GM19240 (cell line): ENCODE measurements around the gene UNC13B.
"Not testable (repeated sequence)": the region's sequence is repeated elsewhere in the genome, so short reads cannot be mapped to it uniquely, and the experiment has no call there.

Experiments used
- DNase-seq: peaks from one replicate; pipeline ENCODE4 v3.0.0; 2011; ENCODE audit warnings: low spot score; ENCODE audit not compliant: insufficient read length

The UNC13B gene

DNA sequence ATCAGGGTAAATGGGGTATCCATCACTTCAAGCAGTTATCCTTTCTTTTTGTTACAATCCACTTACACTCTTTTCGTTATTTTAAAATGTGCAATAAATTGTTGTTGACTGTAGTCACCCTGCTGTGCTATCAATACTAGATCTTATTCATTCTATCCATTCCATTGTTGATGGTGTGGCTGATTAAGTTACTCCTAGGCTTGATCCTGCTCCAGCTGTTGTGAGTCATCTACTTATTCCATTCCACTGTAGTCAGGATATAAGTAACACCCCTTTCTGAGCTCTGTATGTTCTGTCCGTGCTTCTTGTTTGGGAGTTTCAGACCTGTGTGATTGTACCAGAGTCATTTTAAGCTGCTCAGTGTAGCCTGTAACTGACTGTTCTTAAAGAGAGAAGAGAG lies 205.6 kb downstream of the UNC13B start:
- DNase-seq: no peak

DNA sequence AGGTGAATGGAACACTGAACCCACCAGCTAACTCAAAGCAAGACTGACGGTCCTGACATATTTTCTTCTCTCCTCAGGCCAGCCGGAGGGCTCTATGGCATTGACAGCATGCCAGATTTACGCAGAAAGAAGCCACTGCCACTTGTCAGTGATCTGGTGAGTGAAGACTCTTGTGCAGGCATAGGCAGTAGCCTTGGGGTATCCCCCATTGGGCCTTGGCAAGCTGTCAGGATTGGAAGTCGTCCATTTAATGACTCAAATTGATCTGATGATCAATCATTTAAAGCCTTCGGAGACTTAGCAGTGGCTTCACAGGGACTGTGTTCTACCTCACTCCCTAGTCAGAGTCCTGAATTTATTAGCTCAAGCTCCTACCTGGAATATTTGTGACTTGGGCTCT lies 208.4 kb downstream of the UNC13B start:
- no peak for DNase-seq

DNA sequence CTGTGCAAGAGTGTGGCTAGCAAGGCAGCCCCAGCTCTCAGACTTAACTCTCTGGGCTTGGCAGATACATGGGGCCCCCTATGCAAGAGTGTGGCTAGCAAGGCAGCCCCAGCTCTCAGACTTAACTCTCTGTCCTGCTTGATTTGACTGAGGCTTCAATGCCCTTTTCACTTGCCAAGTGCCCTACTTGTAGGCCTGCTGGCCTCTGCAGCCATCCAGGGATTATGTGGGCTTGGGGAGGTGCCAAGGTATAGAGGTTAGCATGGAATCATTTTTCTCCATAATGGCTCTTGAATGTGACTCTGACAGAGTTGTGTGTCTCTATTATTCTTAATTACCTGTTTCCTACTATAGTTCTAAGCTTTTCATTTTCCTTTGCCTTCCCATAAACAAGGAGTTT lies 212.6 kb downstream of the UNC13B start:
- DNase-seq: no peak

DNA sequence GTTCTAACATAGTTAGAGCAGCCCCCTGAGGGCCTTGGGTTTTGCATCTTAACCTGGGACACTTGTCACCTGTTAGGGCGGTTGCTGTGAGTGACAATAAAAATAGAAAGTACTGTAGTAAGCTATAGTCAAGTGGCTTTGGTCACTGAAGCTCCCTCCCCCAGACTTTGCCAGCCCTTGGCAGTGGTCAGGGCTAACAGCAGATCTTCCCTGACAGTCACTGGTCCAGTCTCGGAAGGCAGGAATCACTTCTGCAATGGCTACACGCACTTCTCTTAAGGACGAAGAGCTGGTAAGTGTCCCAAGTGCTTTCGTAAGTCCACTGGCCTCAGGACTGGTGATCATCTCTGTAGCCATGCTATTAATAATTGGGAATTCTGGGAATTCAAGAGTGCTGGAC lies 213.1 kb downstream of the UNC13B start:
- DNase-seq: no peak

DNA sequence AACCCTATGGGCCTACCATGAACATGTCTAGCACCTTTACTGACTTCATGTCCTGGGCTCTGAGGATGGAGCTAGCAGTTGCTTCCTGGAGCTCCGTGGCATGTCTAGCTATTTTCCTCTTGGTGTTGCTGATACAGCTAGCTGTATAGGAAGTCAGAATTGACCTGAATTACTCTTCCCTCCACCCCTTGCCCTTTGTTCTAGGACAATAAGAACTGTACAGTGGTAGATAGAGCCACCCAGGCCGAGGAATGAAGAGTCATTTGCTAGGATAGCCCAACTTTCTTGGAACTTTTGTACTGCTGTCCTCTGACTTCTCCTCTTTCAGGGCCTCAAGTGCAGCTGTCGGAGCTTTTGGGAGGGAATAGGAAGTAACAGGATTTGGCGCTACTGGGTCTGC lies 218.2 kb downstream of the UNC13B start:
- DNase-seq: no peak

DNA sequence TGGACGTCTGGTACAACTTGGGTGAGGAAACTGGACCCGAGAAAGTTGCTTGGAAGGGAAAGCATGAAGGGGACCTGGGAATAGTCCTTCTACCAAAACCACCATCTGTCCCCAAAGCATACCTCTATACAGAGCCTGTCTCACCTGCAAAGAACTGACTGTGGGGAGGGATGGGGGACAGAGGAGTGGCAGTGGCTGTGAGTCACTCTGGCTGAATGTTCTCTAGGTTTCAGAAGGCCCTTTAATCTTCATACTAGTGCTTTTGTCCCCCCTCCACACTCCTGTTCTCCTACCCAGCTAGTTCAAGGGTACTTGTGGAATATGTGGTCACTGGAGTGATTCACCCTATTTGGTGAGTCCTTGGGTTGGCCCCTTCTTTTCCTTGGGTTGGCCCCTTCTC lies 218.8 kb downstream of the UNC13B start:
- no peak for DNase-seq

DNA sequence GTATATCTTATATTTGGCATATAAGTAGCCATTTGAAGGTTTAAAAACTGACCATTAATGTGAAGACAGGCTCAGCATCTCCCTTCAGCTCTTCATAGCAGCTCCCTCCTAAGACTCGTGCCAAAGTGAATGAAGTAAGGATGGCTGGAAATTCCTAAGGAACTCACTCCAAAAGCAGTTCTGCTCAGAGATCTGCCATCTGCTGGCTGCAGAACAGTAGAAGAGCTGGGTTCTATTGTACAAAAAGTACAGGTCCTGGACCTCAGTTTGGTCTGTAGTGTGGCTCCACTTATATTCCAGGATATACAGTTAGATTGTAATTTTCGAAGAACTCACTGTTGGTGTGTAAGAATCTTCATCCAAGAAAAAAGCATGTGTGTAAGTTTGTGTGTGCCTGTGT lies 223.2 kb downstream of the UNC13B start:
- no peak for DNase-seq

DNA sequence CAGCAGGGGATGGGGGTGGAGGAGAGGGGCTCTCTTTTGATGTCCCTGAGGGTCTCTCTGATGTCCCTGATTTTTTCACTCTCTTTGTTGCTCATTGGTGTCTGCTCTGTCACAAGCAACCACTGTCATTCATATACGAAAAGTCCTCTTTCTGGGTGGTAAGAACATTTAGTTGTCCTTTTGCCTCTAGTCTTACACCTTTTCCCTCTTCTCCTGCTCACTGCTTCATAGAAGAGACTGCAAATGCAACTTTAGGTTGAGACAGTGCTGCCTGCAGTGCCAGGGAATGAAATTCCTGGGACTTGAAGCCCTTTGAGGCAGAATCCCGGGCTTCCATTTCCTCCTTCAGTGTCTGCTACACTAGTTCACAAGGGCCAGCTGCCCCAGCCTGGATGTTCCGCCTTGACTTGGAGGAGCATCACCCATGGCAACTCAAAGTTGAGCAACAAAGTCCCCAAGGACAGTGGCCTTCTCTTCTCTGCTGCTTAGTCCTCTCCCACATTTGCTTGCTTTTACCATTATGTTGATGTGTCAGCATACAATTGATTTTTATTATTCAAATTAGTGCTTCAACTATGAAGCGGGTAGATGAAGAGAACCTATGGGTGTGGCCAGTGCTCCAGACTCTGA lies 233.4 kb downstream of the UNC13B start:
- no peak for DNase-seq

DNA sequence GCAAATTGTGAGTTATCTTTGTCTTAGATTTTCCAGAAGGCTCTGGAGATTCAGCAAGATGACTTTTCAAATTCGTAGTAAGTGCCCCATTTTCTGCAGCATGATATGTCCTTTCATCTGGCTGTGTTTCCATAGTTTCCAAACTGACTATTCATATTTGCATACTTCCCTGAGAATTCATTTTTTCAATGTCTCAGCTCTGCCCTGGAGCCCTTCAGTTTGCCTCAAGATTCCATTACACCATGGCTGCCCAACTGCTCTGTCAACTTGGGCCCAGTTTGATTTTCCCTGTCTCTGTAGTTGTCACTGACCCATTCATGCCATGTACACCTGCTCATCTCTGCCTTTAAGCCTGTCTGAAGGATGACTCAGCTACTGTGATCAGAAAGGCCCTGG lies 233.9 kb downstream of the UNC13B start:
- no peak for DNase-seq

DNA sequence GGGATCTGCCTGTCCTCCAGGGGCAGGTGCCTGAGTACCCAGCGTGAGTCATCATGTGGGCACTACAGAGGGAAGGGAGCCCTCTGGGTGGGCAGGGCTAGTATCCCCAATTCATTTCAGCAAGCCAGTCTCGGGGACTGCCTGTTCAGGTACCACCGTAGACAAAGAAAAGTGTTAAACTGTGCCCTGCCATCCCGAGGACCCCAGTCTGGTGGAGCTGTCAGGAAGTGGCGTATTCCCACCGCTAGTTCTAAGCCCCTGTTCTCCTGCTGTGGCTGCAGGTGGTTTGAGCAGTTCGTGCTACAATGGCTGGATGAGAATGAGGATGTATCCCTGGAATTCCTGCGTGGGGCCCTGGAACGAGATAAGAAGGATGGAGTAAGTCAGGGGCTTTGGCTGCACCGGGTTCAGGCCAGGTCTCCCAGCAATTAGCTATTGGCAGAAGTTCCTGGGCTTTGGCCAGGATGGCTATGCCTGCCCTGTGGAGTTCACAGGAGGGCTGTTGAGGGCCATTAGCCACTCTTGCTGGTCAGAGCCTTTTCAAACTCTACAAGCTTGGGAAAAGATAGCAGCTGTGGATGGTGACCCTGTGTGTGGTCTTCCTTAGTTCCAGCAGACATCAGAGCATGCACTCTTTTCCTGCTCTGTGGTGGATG lies 234.9 kb downstream of the UNC13B start:
- DNase-seq: no peak

DNA sequence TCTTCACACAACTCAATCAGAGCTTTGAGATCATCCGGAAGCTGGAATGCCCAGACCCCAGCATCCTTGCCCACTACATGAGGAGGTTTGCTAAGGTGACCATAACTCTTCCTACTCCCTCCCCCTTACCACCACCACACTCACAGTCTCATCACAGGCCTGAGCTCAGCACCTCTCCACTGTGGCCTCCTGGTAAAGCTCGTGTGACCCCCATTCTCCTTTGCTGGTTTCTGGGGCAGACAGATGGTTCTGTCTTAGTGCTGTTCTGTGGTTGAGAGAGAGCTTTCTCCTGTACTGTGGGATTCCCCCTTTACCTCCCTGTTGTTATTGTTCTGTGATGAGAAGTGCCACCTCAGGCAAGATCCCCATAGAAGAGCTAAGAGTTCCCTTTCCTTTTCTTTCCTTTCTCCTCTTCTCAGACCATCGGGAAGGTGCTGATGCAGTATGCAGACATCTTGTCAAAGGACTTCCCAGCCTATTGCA lies 235.4 kb downstream of the UNC13B start:
- DNase-seq: no peak

DNA sequence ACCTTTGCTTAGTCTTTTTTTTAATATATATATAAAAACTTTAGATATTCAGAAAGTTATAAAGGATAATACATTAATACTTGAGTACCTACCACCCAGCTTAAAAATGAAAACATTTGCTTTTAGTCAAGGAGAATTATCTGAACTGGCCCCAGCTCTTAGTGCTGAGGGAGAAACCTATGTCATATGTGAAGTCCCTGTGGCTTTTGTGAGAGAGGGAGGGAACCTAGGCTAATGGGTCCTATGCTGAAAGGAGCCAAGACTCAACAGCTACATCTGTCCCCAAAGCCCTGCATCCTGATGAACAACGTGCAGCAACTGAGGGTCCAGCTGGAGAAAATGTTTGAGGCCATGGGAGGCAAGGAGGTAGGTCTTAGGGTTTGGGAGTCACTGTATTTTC lies 236.1 kb downstream of the UNC13B start:
- DNase-seq: no peak

DNA sequence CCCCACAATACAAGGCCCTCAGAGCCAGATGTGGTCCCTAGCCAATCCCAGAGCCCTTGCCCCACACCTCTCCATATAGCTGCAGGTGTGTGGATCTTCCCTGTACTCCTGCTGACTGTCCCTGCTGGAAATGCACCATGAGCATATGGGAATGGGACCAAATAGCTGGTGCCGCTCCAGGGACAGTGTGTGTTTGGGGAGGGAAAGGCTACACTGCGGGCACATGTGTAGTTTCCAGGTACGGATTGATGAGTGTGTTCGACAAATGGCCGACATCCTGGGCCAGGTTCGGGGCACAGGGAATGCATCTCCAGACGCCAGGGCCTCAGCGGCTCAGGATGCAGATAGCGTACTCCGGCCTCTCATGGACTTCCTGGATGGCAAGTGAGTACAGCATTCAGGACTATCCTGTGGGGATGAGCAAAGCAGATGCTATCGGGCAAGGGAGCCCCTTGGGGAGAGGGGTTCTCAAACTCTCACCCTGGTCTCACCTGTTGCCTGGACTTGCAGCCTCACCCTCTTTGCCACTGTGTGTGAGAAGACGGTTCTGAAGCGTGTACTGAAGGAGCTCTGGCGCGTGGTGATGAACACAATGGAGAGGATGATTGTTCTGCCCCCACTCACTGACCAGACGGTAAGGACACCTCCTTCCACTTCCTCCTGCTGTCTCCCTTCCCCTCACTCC lies 237.0 kb downstream of the UNC13B start:
- no peak for DNase-seq

DNA sequence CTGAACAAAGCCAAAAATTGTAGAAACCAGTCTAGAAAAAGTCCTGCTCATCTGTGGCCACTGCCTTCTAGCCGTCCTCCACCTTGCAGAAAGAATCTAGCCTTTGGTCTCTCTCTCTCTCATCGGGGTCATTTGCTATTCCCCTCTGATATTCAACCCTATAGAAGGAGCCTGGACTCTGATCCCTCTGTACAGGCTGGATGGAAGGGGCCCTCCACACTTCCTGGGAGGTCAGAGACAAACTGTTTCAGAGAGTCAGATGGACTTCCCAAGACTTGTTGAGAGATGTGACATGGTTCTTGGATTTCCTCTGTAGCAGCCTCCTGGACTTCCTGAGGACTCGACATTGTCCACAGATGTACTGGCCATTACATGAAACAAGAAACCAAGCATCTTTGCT lies 243.1 kb downstream of the UNC13B start:
- no peak for DNase-seq

DNA sequence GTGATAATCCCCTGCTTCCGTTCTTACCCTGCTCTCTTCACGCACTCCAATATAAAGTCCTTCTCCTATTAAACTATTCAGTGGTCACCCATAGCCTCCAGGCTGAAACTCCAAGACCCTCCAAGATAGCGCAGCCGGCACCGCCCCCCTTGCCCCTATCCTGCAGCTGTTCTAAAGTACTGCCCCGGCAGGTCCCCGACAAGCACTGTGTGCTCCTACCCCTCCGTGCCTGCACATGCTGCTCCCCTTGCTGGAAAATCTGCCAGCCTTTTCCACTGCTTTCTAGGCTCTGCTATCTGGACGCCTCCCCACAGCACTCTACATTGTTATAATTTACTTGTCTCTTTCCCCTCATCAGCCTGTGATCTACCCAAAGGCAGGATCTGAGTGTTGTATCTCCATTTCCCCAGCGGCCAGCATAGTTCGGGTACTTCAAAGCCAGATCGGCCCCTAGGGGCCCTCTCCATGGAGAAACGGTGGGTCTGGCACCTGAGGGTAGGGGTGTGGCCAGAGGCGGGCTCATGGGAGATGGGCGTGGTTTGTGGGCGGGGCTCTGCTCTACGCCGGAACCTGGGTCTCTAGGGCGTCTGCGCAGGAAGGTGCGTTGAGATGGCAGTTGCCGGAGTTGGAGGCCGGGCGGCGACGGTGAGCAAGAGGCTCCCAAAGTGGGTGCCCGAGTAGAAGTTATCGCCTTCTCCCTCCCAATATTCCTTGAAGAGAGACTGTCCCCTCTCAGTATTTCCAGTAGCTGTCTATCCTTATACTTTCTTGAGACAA lies 244.6 kb downstream of the UNC13B start:
- no peak for DNase-seq

DNA sequence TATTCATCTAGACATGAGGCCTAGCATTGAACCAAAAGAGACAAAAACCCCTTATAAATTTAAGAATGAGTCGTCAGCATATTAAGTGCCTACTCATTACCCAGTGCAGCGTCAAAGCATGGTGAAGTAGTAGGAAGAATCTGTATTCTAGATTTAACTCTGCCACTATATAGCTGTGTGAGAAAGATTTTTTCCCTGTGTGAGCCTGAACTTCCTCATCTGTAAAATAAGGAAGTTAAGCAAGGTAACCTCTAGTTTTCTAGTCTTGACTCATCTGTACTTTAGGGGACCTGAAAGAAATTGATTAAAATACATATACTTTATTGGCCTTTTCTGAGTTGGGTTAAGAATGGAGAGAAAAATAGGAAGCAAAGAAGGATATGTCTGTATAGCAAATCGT lies 246.0 kb downstream of the UNC13B start:
- no peak for DNase-seq

DNA sequence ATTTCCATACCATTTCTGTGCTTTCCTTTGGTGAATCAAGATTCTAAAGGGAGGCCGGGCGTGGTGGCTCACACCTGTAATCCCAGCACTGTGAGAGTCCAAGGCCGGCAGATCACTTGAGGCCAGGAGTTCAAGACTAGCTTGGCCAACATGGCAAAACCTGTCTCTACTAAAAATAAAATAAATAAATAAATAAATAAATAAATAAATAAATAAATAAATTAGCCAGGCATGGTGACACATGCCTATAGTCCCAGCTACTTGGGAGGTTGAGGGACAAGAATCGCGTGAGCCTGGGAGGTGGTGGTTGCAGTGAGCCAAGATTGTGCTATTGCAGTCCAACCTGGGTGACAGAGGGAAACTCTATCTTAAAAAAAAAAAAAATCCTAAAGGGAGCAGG lies 247.6 kb downstream of the UNC13B start:
- DNase-seq: not testable (repeated sequence)

DNA sequence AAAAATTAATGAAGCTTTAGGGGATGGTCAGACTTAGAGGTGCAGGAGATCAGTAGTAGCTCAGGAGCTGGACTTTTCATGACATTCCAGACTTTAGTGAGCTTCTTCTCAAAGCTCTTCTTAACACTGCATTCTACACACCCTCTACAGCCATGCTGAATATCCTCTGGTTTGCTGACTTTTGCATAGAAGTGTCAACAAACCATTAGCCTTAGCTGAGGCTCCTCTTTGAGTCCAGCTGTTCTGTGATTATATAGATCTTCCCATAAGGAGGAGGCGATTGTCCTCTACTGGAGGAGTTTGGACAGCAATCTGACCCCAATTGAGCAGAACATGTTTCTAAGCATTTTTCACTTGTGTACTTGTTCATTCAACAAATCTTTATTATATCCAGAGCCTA lies 253.1 kb downstream of the UNC13B start:
- DNase-seq: no peak

DNA sequence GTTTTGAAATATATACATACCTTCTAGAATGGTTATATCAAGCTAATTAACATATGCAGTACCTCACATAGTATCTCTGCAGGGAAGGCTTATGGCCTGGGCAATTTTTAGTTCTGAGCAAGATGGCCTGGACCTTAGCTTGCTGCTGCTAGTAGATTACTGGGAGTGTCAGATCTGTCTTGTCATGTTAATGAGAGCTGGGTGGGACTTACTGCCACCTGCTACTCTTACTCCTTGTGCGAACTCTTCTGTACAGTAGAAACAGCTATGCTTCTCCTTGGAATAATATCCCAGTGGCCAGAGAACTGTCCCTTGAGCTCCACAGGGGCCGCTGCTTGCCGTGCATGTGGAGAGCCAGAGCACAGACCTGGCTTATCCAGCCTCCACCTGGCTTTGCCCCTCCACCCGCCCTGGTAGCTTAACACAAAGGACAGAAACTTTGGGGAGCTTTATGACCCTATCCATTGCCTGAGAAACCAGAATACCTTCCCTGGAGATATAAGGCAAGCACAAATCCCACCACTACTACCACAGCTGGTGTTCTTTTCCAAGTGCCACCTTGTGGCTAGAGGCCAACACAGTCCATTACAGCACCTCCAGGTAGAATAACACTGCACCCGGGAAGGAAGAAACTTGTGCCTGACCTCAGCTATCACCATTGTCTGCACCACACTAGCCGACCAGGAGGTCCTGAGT lies 253.7 kb downstream of the UNC13B start:
- DNase-seq: no peak

DNA sequence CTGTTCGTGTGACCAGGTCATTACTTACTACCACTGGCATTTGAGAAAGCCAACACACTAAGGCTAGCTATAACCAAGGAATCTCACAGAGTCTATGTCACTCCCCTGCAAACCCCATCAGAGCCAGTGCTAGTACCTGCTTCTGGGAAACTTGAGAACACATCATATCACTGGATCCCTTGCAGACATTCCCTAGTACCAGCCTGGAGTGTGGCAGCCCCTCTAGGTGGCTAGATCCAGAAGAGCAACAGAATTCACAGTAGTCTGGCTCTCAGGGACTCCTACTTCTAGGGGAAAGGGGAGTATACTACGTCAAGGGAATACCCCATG lies 254.3 kb downstream of the UNC13B start:
- DNase-seq: no peak

DNA sequence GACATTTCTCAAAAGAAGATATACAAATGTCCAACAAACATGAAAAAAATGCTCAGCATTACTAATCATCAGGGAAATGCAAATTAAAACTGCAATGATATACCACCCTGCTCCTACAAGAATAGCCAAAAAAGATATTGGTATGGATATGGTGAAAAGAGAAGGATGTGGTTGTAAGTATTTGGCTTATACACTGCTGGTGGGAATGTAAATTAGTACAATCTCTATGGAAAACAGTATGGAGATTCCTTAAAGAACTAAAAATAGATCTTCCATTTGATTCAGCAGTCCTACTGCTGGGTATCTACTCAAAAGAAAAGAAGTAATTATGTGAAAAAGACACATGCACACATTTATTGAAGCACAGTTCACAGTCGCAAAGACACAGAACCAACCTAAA lies 260.5 kb downstream of the UNC13B start:
- DNase-seq: no peak

DNA sequence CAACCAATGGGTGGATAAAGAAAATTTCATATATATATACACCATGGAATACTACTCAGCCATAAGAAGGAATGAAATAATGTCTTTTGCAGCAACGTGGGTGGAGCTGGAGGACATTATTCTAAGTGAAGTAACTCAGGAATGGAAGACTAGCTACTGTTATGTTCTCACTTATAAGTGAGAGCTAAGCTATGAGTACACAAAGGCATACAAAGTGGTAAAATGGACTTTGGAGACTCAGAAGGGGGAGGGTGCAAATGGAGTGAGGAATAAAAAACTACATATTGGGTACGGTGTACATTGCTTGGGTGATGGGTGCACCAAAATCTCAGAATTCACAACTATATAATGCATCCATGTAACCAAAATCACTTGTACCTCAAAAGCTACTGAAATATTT lies 260.9 kb downstream of the UNC13B start:
- DNase-seq: no peak
